ENCODE measurements around the gene RPL6.

Gene RPL6

DNA sequence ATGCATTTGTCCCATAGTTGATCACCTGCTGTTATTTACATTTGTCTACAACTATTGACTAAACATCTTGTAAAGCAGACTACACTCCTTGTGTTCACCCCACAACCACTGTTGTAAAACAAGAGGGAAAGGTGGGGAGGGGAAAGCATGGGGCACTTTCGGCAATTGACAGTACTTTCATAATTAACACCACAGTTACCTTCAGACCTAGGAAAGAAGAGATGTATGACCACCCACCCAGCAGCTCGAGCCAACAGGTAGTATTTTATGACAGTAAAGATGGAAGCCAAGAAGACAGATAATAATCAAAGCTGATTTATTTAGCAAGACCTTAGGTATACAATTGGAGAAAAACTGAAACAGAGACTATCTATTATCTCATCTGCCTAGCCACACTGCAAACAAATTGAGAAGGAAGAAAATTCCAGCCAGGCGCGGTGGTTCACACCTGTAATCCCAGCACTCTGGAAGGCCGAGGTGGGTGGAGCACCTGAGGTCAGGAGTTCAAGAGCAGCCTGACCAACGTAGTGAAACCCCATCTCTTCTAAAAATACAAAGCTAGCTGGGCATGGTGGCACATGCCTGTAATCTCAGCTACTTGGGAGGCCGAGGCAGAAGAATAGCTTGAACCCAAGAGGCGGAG is 38.4 kb downstream of the RPL6 start:
- no peak for DNase-seq

DNA sequence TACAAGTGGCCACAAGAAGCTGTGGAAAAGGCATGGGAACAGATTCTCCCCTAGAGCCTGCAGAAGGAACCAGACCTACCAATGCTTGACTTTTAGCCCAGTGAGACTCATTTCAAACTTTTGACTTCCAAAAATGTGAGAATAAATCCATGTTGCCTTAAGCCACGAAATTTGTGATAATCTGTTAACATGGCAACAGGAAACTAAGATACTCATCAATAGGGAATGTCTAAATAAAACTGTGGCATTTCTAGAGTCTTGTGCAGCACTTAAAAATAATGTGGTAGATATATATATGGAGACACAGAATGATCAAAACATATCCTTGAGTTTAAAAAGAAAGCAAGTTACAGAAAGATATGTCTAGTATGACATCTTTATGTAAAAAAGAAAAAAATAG is 39.2 kb downstream of the RPL6 start:
- DNase-seq = no peak

DNA sequence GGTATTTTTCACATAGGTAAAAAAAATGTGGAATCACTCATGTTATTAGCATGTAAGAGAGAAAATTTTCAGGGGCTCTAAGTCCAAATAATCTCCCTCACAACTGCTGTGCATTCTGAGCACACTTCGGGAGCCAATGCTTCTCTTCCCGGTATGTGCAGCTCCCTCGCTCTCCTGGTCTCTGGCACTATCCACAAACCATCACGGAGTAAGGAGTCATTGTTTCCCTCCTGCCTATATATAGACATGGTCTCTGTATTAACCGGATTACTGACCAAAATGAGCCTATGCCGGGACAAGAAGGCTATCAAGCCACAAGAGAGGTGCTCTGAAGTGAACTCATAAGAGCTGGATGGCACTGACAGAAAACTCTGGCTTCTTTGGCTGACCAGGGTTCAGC is 40.5 kb downstream of the RPL6 start:
- DNase-seq = no peak

DNA sequence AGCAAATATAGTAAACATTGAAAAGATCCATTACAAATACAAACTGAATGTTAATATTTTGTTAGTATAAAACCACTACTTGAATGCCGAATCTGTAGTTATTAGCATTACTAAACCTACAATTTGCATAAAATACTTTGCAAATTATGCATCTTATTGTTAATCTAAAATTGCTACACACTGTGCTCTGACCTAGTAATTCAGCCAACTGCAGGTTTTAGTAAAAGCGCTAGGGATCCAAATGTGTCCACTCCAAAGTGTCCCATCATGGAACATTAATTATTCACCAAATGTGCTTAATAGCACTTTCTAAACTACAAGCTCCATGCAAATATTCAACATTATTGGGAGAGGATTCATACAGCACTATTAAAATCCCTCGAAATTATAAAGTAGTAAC is 41.4 kb downstream of the RPL6 start:
- DNase-seq = no peak

DNA sequence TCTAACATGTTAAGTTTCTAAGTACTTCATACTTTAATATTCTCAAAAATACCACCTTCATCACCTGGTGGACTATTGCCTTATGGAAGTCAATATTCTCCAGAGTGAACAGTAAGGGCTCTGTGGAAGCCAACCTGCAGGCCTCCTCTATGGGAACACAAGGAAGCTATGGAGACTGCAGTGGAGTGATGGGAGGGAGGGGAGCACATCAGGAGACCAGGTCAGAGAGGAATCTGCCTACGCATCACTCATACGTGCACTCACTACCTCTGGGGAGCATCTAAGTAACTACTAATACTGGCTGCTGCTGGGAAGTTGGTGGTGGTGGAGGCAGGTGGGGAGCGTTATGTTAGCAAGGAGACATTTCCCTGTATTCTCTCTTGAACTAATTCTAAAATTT is 47.1 kb downstream of the RPL6 start:
- no peak for DNase-seq

DNA sequence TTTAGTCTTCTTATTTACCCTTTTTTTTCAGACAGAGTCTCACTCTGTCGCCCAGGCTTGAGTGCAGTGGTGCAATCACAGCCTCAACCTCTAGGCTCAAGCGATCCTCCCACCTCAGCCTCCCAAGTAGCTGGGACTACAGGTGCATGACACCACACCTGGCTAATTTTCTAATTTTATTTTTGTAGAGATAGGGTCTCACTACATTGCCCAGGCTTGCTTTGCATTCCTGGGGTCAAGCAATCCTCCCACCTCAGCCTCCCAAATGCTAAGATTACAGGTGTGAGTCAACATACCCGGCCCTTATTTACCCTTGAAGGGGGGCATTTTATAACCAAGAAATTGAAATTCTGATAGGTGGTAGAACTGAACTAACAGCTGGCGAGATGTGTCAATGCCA is 48.1 kb downstream of the RPL6 start:
- no peak for DNase-seq

DNA sequence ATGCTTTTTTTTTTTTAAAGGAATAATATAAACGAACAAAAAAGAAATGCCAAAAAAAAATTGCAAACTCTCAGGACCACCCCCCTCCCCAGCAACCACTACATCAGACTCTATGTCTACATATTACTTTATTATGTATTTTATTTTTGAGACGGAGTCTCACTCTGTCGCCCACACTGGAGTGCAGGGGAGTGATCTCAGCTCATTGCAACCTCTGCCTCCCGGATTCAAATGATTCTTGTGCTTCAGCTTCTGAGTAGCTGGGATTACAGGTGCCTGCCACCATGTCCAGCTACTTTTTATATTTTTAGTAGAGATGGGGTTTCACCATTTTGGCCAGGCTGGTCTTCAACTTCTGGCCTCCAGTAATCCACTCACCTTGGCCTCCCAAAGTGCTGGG is 50.1 kb downstream of the RPL6 start:
- DNase-seq = no peak

DNA sequence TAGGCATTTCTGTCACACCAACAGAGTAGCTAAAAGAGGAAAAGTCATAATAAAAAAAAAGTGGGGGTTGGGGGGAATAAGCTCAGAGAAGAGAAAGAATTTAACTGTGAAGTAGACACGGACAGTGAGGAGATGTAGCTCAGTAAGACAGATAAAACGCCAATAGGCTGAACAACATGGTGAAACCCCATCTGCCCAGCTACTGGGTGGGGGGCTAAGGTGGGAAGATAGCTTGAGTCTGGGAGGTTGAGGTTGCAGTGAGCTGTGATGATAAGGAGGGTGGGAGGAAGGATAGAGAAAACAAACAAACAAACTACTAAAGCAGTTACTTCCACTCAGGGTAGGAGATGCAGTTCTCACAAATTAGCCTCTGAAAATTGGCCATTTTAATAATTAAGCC is 52.2 kb downstream of the RPL6 start:
- no peak for DNase-seq
